HepG2 (cell line): ENCODE measurements around the gene GPATCH8. TPM values are rescaled to one million over a fixed set of nuclear protein-coding genes. Genes with fewer than 3 reads are reported as not detected.

Experiments
- ATAC-seq: fragments of 200-7000 bp; cut with Tn5 transposase; 3 replicates; pipeline ENCODE4 v1.9.1; 2020; ENCODE audit warnings: mild to moderate bottlenecking, moderate library complexity
- BruUV-seq: library from RNA; stranded (reverse); fragments of 400-500 nt; replicated peaks from 2 replicates; lab custom pipeline; 2021; lab: Mats Ljungman, UMichigan
- CTCF ChIA-PET: fragments of 300-600 bp; formaldehyde crosslinking; extraction: SDS; loops from one replicate; lab custom pipeline; 2021; ENCODE audit warnings: low total read pairs, inconsistent platforms, low intra/inter-chr PET ratio; lab: Yijun Ruan, JAX
- POLR2A ChIA-PET: fragments of 350-600 bp; sonication (Branson Sonifier 250); formaldehyde crosslinking; loops from one replicate; lab custom pipeline; 2020; ENCODE audit warnings: antibody characterized with exemption, inconsistent platforms; lab: Yijun Ruan, JAX
- DNase-seq: peaks from one replicate; pipeline ENCODE4 v3.0.0-alpha.2; 2015; ENCODE audit warnings: low spot score
- FAIRE-seq: peaks from 3 replicates; lab custom pipeline; 2011; peaks lifted over from hg19 to GRCh38; lab: Jason Lieb, UNC
- H2AFZ ChIP-seq: one replicate; pipeline ENCODE4 v1.6.1; 2011; ENCODE audit warnings: low read length, inconsistent platforms
- H3K27ac ChIP-seq: fragments of 300-600 bp; 3 replicates; pipeline ENCODE4 v1.8.0; 2011; ENCODE audit warnings: mixed run types, mild to moderate bottlenecking, mixed read lengths, low read length, inconsistent platforms; ENCODE audit not compliant: insufficient read depth; ENCODE audit errors: extremely low read length
- H3K27me3 ChIP-seq, 2 experiments: fragments of 200-600 bp in 1 of 2; 2 replicates in 1 of 2; 3 replicates in 1 of 2; pipeline versions ENCODE4 v1.6.0 to v1.8.0; 2011; ENCODE audit warnings: low read length in 2 of 2, mild to moderate bottlenecking in 2 of 2, moderate library complexity in 2 of 2, inconsistent platforms in 1 of 2; ENCODE audit not compliant: insufficient read depth in 2 of 2, control insufficient read depth in 1 of 2
- H3K36me3 ChIP-seq, 2 experiments: fragments of 200-600 bp in 1 of 2; replicated peaks in 1 of 2; 2 replicates in 1 of 2; 3 replicates in 1 of 2; pipeline versions ENCODE4 v1.5.1 to v1.8.0; 2011; ENCODE audit warnings: low read length in 2 of 2, inconsistent platforms in 1 of 2; ENCODE audit not compliant: insufficient read depth in 2 of 2, control insufficient read depth in 1 of 2
- H3K4me1 ChIP-seq: 2 replicates; pipeline ENCODE4 v1.5.1; 2012; ENCODE audit warnings: low read length, inconsistent platforms; ENCODE audit not compliant: insufficient read depth
- H3K4me2 ChIP-seq: 2 replicates; pipeline ENCODE4 v1.6.0; 2011; ENCODE audit warnings: low read depth, low read length, inconsistent platforms
- H3K4me3 ChIP-seq, 3 experiments: fragments of 200-600 bp in 1 of 3; sonication (generic), shearing (Covaris generic) in 1 of 3; replicated peaks in 1 of 3; 2 replicates each; pipeline ENCODE4 v1.5.1; 2011 to 2016; ENCODE audit warnings: low read length in 3 of 3, inconsistent platforms in 2 of 3, low read depth in 2 of 3, mild to moderate bottlenecking in 2 of 3, control low read depth in 1 of 3, mixed read lengths in 1 of 3; ENCODE audit not compliant: insufficient read depth in 1 of 3
- H3K79me2 ChIP-seq: one replicate; pipeline ENCODE4 v1.6.1; 2011; ENCODE audit warnings: low read length, inconsistent platforms; ENCODE audit not compliant: insufficient read depth
- H3K9ac ChIP-seq: 2 replicates; pipeline ENCODE4 v1.6.0; 2011; ENCODE audit warnings: mild to moderate bottlenecking, low read depth, low read length, inconsistent platforms; ENCODE audit not compliant: insufficient read depth
- H3K9me3 ChIP-seq: 2 replicates; pipeline ENCODE4 v1.5.1; 2012; ENCODE audit warnings: mild to moderate bottlenecking, low read length
- H4K20me1 ChIP-seq: 2 replicates; pipeline ENCODE4 v1.6.0; 2011; ENCODE audit warnings: inconsistent platforms, mild to moderate bottlenecking, low read length, moderate library complexity; ENCODE audit not compliant: insufficient read depth
- MBNL3 ChIP-seq: fragments of 250-450 bp; sonication (Bioruptor Pico); conservative IDR thresholded peaks from 2 replicates; pipeline ENCODE4 v1.8.0; 2022; ENCODE audit warnings: mild to moderate bottlenecking, inconsistent platforms
- RAD21 ChIP-seq: fragments of 450-650 bp; formaldehyde crosslinking; IDR thresholded peaks from 2 replicates; pipeline ENCODE4 v1.5.0; 2020; ENCODE audit warnings: mild to moderate bottlenecking
- RBM22 ChIP-seq: fragments of 200-400 bp; formaldehyde crosslinking; optimal IDR thresholded peaks from 2 replicates; pipeline ENCODE3; 2017; ENCODE audit warnings: mild to moderate bottlenecking, low read length, moderate library complexity
- SMC3 ChIP-seq: IDR thresholded peaks from 2 replicates; pipeline ENCODE4 v1.6.1; 2011; ENCODE audit warnings: low read length, improper control_type of control experiment
- SRY ChIP-seq: sonication (generic); formaldehyde crosslinking; IDR thresholded peaks from 2 replicates; pipeline ENCODE4 v1.8.0; 2022; ENCODE audit warnings: mild to moderate bottlenecking, missing genetic modification reagents
- STAG1 ChIP-seq: sonication (generic); formaldehyde crosslinking; IDR thresholded peaks from 2 replicates; pipeline ENCODE4 v1.4.0; 2020; ENCODE audit warnings: missing genetic modification reagents
- WGBS: methylation state at CpG from one replicate; pipeline ENCODE4 v1.1.6; 2017; ENCODE audit warnings: low lambda C conversion rate; 5-methylcytosine and 5-hydroxymethylcytosine counted together
- in situ Hi-C: cut with HindIII; loops from 2 replicates; pipeline ENCODE4 v1.10.0; 2017; ENCODE audit warnings: low pct_unique_long_range_greater_than_20kb; ENCODE audit not compliant: extremely low pct_ligation_motif_present
- intact Hi-C: fragments of 100-400 bp; cut with micrococcal nuclease; formaldehyde crosslinking; loops from one replicate; pipeline ENCODE4 v1.10.0; 2022; ENCODE audit not compliant: unreplicated experiment
- polyA plus RNA-seq, 8 experiments: library from polyadenylated mRNA; depleted of rRNA in 3 of 8; stranded (reverse) in 7 of 8; unstranded in 1 of 8; fragments of >200 nt; fragmentation: Illumina TruSeq in 4 of 8; extraction: Trizol in 4 of 8; gene quantifications; 2 replicates each; pipeline versions ENCODE4 v1.2.1 to v1.2.3, GENCODE V29; 2011 to 2016; ENCODE audit warnings: low read depth in 4 of 8, missing spikeins in 1 of 8, mixed read lengths in 1 of 8; ENCODE audit not compliant: insufficient read depth in 1 of 8
- total RNA-seq, 5 experiments: library from RNA; depleted of rRNA; stranded (reverse); fragments of >200 nt; fragmentation: Illumina TruSeq; extraction: Trizol; gene quantifications; 2 replicates each; pipeline ENCODE4 v1.2.3, GENCODE V29; 2016; ENCODE audit warnings: low read depth in 1 of 5
- TF ChIP-seq, protein P1 (sequence below): sonication (generic); formaldehyde crosslinking; IDR thresholded peaks from 2 replicates; pipeline ENCODE4 v1.5.0; 2020; ENCODE audit warnings: mild to moderate bottlenecking, missing genetic modification reagents, moderate library complexity

The GPATCH8 gene
- total and polyA plus RNA-seq, 2 of the 13 experiments (the other 11 are each of a cell fraction or from before 2014, with no cell fraction given): 20.7 to 21.5 TPM

DNA sequence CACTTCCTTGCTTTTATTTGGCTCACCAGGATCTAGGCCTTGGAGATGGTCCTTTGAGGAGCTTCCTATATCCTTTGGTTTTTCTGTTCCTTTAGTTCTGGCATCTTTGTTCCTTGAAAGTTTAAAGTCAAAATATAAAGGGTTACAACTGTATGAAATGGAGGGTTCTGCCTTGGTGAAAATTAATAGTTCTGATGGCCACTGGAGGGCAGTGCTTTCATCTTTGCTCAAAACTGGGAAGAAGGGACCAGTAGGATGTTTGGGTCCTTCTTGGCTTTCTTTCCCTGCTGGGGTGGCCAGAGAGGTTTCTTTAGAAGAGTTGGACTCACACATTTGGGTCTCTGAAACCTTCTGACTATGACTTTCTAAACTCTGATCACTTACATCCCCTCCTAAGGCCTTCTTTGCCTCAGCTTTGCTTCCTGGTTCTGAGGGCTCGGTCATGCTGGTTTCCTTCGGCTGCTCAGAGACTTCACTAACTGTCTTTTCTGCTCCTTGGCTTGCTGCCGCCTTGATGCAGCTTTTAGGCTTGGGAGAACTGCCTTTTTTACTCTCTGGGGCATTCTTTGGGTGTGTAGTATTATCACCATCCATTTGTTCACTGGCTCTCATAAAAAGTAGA lies 102.9 kb downstream of the GPATCH8 start:
- H3K36me3 ChIP-seq: peaks cover 20 to 72% of the 10 kb centered on the region in 2 experiments
- no TSS peak for BruUV-seq
- H3K9me3 ChIP-seq: no peaks in the 10 kb centered on the region
- no peak overlapping the region for H3K27ac ChIP-seq
- no peak overlapping the region for H2AFZ ChIP-seq
- no peak overlapping the region for H3K4me3 ChIP-seq
- H3K4me2 ChIP-seq: no peak overlapping the region
- 92% methylated on average over 3 of the region's 3 CpGs for WGBS
- FAIRE-seq (peak; percentile 94), DNase-seq (peak; percentile 34), ATAC-seq (peak; percentile 62)
- in situ Hi-C loops: no loop called here
- POLR2A ChIA-PET: interaction anchor here (0.9 kb wide), 1 partner anchor 123 kb away, joined by 3 read pairs; no protein-coding TSS in a partner anchor
- H3K79me2 ChIP-seq: no peaks in the 10 kb centered on the region
- no peaks in the 10 kb centered on the region for H4K20me1 ChIP-seq
- no peak overlapping the region for H3K9ac ChIP-seq
- no peaks in the 10 kb centered on the region for H3K4me1 ChIP-seq
- CTCF ChIA-PET: interaction anchor here (1.0 to 1.9 kb wide), 2 partner anchors 122 to 236 kb away, joined by 3 to 34 read pairs; no protein-coding TSS in a partner anchor
- TF ChIP-seq RBM22 (peak; percentile 1), SRY (CRISPR knock-in tag) (no peak), STAG1 (CRISPR knock-in tag) (peak; percentile 62), MBNL3 (no peak), SMC3 (peak; percentile 58), RAD21 (CRISPR knock-in tag) (peak; percentile 25; the same call in 1 of the 2 replicates)
- TF ChIP-seq, protein P1, sequence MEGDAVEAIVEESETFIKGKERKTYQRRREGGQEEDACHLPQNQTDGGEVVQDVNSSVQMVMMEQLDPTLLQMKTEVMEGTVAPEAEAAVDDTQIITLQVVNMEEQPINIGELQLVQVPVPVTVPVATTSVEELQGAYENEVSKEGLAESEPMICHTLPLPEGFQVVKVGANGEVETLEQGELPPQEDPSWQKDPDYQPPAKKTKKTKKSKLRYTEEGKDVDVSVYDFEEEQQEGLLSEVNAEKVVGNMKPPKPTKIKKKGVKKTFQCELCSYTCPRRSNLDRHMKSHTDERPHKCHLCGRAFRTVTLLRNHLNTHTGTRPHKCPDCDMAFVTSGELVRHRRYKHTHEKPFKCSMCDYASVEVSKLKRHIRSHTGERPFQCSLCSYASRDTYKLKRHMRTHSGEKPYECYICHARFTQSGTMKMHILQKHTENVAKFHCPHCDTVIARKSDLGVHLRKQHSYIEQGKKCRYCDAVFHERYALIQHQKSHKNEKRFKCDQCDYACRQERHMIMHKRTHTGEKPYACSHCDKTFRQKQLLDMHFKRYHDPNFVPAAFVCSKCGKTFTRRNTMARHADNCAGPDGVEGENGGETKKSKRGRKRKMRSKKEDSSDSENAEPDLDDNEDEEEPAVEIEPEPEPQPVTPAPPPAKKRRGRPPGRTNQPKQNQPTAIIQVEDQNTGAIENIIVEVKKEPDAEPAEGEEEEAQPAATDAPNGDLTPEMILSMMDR (CRISPR knock-in tag): peak; percentile 59
- H3K27me3 ChIP-seq: no peaks in the 10 kb centered on the region
- intact Hi-C loops: loop anchor here (1.0 kb wide), 1 partner anchor 123 kb away; no protein-coding TSS in a partner anchor
